Measurements from ENCODE around the gene NDUFA7. TPM values are rescaled to one million over a fixed set of nuclear protein-coding genes. Genes with fewer than 3 reads are reported as not detected.

Gene NDUFA7
- total and polyA plus RNA-seq, 2 of the 13 experiments (the other 11 are each of a cell fraction or from before 2014, with no cell fraction given) = 64.5 to 71.5 TPM

- in situ Hi-C loops (cut with HindIII; ENCODE audit: extremely low pct_ligation_motif_present, low pct_unique_long_range_greater_than_20kb) = no loop called here
- Histone ChIP-seq H2AFZ (ENCODE audit: low read length) (no peak overlapping the region), H3K9ac (ENCODE audit: insufficient read depth, low read depth, low read length) (peak overlapping the region; percentile 52; the same call in 1 of the 2 replicates), H3K27ac (ENCODE audit: extremely low read length, insufficient read depth, low read length) (peak overlapping the region; percentile 65), H3K4me1 (ENCODE audit: insufficient read depth, low read length) (peaks cover 79% of the 10 kb centered on the region), H3K4me2 (ENCODE audit: low read depth, low read length) (peak overlapping the region; percentile 37; the same call in 1 of the 2 replicates), H3K79me2 (ENCODE audit: insufficient read depth, low read length) (no peaks in the 10 kb centered on the region), H3K36me3 (replicated peaks in 1 of 2; ENCODE audit: control insufficient read depth in 1 of 2, insufficient read depth in 2 of 2, low read length in 2 of 2) (peaks cover 0 to 5% of the 10 kb centered on the region in 2 experiments; a peak in 1 of 5 replicates), H3K4me3 (replicated peaks in 1 of 3; ENCODE audit: insufficient read depth in 1 of 3, low read depth in 2 of 3, low read length in 3 of 3) (no peak overlapping the region), H3K27me3 (ENCODE audit: control insufficient read depth in 1 of 2, insufficient read depth in 2 of 2, low read length in 2 of 2) (no peaks in the 10 kb centered on the region), H4K20me1 (ENCODE audit: insufficient read depth, low read length) (no peaks in the 10 kb centered on the region), H3K9me3 (ENCODE audit: low read length) (no peaks in the 10 kb centered on the region)
- FAIRE-seq (no peak), ATAC-seq (no peak), DNase-seq (ENCODE audit: low spot score) (no peak)
- POLR2A ChIA-PET = interaction anchor here (1.2 to 1.7 kb wide), 4 partner anchors 8 to 24 kb away, joined by 3 to 6 read pairs (median 4); no protein-coding TSS in a partner anchor
- TF ChIP-seq ZNF263 (CRISPR knock-in tag; IDR thresholded peaks at IDR 0.05) (peak; percentile 95), POLR2AphosphoS5 (IDR thresholded peaks at IDR 0.05; ENCODE audit: low read depth, low read length) (peak; percentile 33; the same call in 1 of the 2 replicates), ZNF747 (CRISPR knock-in tag; IDR thresholded peaks at IDR 0.05; ENCODE audit: borderline replicate concordance) (peak; percentile 37; the same call in 1 of the 2 replicates), ZNF121 (CRISPR knock-in tag; IDR thresholded peaks at IDR 0.05) (0 out of 2 replicates have a peak, but pooled peaks have one; percentile 47), ZNF710 (CRISPR knock-in tag; IDR thresholded peaks at IDR 0.05; ENCODE audit: borderline replicate concordance) (no peak)
- intact Hi-C loops (cut with micrococcal nuclease; ENCODE audit: unreplicated experiment) = no loop called here
- CTCF ChIA-PET (ENCODE audit: low intra/inter-chr PET ratio, low total read pairs) = no interaction called here
- 71% methylated on average over 19 of the region's 19 CpGs for WGBS (ENCODE audit: low lambda C conversion rate)
- BruUV-seq (replicated peaks) = no TSS peak
Measured at GRCh38 chr19:8370176-8371010, 49.2 kb upstream of the NDUFA7 start.

All from HepG2 (cell line).